GM12891 (cell line): ENCODE results near the gene ISG15.

ENCODE experiments used
- POLR2A ChIP-seq: IDR thresholded peaks from 2 replicates; pipeline ENCODE4 v1.6.1; 2011; ENCODE audit warnings: low read depth, low read length, control low read depth
- POLR2AphosphoS5 ChIP-seq: IDR thresholded peaks from 2 replicates; pipeline ENCODE4 v1.6.1; 2011; ENCODE audit warnings: low read depth, low read length, control low read depth

- TF ChIP-seq POLR2A, result no peak
- TF ChIP-seq POLR2AphosphoS5, result no peak
Measured at GRCh38 chr1:1014799-1015681, 1.7 kb downstream of the ISG15 start.
